Lung (tissue), 12 donors: ENCODE results near the gene CDKN1B. TPM values are rescaled to one million over a fixed set of nuclear protein-coding genes. Genes with fewer than 3 reads are reported as not detected.

ENCODE experiments used
- ATAC-seq: fragments of 200-7000 bp; cut with Tn5 transposase; one replicate; pipeline ENCODE4 v1.9.1; 2020; ENCODE audit warnings: moderate number of reproducible peaks; ENCODE audit not compliant: insufficient read depth, low FRiP score
- DNase-seq, 3 donors: peaks; one replicate each; pipeline ENCODE4 v3.0.0-alpha.2; 2013 to 2017
- H3K27ac ChIP-seq, 2 donors: one replicate each; pipeline ENCODE4 v1.5.1; 2013; ENCODE audit warnings: mild to moderate bottlenecking in 2 of 2, moderate library complexity in 2 of 2, control low read depth in 1 of 2, inconsistent platforms in 1 of 2, low read depth in 1 of 2, low read length in 1 of 2
- H3K27me3 ChIP-seq, 3 donors: one replicate each; pipeline ENCODE4 v1.5.1; 2013; ENCODE audit warnings: low read length in 2 of 3; ENCODE audit not compliant: control insufficient read depth in 3 of 3, insufficient read depth in 3 of 3
- H3K36me3 ChIP-seq, 4 donors: one replicate each; pipeline ENCODE4 v1.5.1; 2013; ENCODE audit warnings: low read length in 4 of 4, mild to moderate bottlenecking in 1 of 4, moderate library complexity in 1 of 4; ENCODE audit not compliant: control insufficient read depth in 4 of 4, insufficient read depth in 4 of 4
- H3K4me1 ChIP-seq, 5 donors: one replicate each; pipeline ENCODE4 v1.5.1; 2013; ENCODE audit warnings: low read length in 5 of 5, mild to moderate bottlenecking in 2 of 5, moderate library complexity in 1 of 5; ENCODE audit not compliant: control insufficient read depth in 5 of 5, insufficient read depth in 5 of 5
- H3K4me3 ChIP-seq: one replicate; pipeline ENCODE4 v1.5.1; 2013; ENCODE audit warnings: mild to moderate bottlenecking, control low read depth, moderate library complexity
- H3K9ac ChIP-seq, 2 donors: one replicate each; pipeline ENCODE4 v1.5.1; 2013; ENCODE audit warnings: low read length in 2 of 2, control low read depth in 1 of 2; ENCODE audit not compliant: insufficient read depth in 1 of 2
- H3K9me3 ChIP-seq, 4 donors: one replicate each; pipeline ENCODE4 v1.5.1; 2013; ENCODE audit warnings: low read length in 3 of 4, mild to moderate bottlenecking in 1 of 4, moderate library complexity in 1 of 4; ENCODE audit not compliant: control insufficient read depth in 4 of 4, insufficient read depth in 3 of 4
- CTCF ChIP-seq: IDR thresholded peaks from 2 replicates; pipeline ENCODE4 v1.5.1; 2012; ENCODE audit warnings: mild to moderate bottlenecking; ENCODE audit errors: control extremely low read depth, extremely low read depth
- WGBS, 2 donors: extraction: QIAGEN DNeasy Blood & Tissue Kit; methylation state at CpG; one replicate each; pipeline ENCODE4 v1.1.7; 2013; 5-methylcytosine and 5-hydroxymethylcytosine counted together
- polyA plus RNA-seq, 2 donors: library from polyadenylated mRNA; stranded (reverse); fragments of 200-250 nt; gene quantifications; one replicate each; pipeline ENCODE4 v1.2.1, GENCODE V29; 2013
- total RNA-seq, 2 donors: library from RNA; depleted of rRNA in 1 of 2; stranded (reverse); fragments of >200 nt in 1 of 2; gene quantifications; one replicate each; pipeline ENCODE4 v1.2.1, GENCODE V29; 2014 to 2021
- donor health status: control.
- donor health status: control.
- donor health status: Bipolar disorder and iron deficiency.
- donor health status: healthy.
- donor health status: DM: yes; HTN: yes; CAD: no.

CDKN1B gene
- total and polyA plus RNA-seq, 4 donors = 27.3 to 89.4 (median 39.9) TPM

- DNase-seq (no peak), ATAC-seq (no peak)
- H3K9ac ChIP-seq = no peak overlapping the region
- H3K4me1 ChIP-seq = no peaks in the 10 kb centered on the region
- no peak for TF ChIP-seq CTCF
- no peak overlapping the region for H3K27ac ChIP-seq
- no peak overlapping the region for H3K4me3 ChIP-seq
- 75 to 84% methylated on average over 8 of the region's 8 CpGs for WGBS, 2 donors
- no peaks in the 10 kb centered on the region for H3K27me3 ChIP-seq
- no peaks in the 10 kb centered on the region for H3K9me3 ChIP-seq
- no peaks in the 10 kb centered on the region for H3K36me3 ChIP-seq
These were observed 45.1 kb upstream of the CDKN1B start for GRCh38 chr12:12671850-12672660.

GRCh38 chr12:12673296-12673695 lies 43.9 kb upstream of the CDKN1B start:
- Histone ChIP-seq H3K9ac (no peak overlapping the region), H3K4me1 (no peaks in the 10 kb centered on the region), H3K27ac (no peak overlapping the region), H3K27me3 (no peaks in the 10 kb centered on the region), H3K9me3 (no peaks in the 10 kb centered on the region), H3K4me3 (no peak overlapping the region), H3K36me3 (no peaks in the 10 kb centered on the region)
- no peak for DNase-seq
- 86 to 91% methylated on average over 3 of the region's 3 CpGs for WGBS, 2 donors
- no peak for TF ChIP-seq CTCF
- no peak for ATAC-seq

GRCh38 chr12:12676605-12677004 lies 40.6 kb upstream of the CDKN1B start:
- ATAC-seq (no peak), DNase-seq (no peak)
- Histone ChIP-seq H3K36me3 (no peaks in the 10 kb centered on the region), H3K4me1 (no peaks in the 10 kb centered on the region), H3K9me3 (no peaks in the 10 kb centered on the region), H3K9ac (no peak overlapping the region), H3K27me3 (no peaks in the 10 kb centered on the region), H3K4me3 (no peak overlapping the region), H3K27ac (no peak overlapping the region)
- TF ChIP-seq CTCF = no peak
- WGBS, 2 donors = 38 to 71% methylated on average over 3 of the region's 3 CpGs
